Erythroblast (primary cell): Measurements from ENCODE around the gene RPH3AL.
"Not testable (repeated sequence)": the region's sequence is repeated elsewhere in the genome, so short reads cannot be mapped to it uniquely, and the experiment has no call there.

Source experiments
- DNase-seq, 2 experiments: peaks; one replicate each; lab custom pipeline; 2025; lab: John Stamatoyannopoulos, UW
- GATA1 ChIP-seq: IDR thresholded peaks from 2 replicates; pipeline ENCODE4 v1.6.1; 2011; ENCODE audit warnings: low read depth, mild to moderate bottlenecking, control low read depth, low read length, moderate library complexity
- POLR2A ChIP-seq: IDR thresholded peaks from 2 replicates; pipeline ENCODE4 v1.6.1; 2011; ENCODE audit warnings: mild to moderate bottlenecking, low read length

Gene RPH3AL

DNA sequence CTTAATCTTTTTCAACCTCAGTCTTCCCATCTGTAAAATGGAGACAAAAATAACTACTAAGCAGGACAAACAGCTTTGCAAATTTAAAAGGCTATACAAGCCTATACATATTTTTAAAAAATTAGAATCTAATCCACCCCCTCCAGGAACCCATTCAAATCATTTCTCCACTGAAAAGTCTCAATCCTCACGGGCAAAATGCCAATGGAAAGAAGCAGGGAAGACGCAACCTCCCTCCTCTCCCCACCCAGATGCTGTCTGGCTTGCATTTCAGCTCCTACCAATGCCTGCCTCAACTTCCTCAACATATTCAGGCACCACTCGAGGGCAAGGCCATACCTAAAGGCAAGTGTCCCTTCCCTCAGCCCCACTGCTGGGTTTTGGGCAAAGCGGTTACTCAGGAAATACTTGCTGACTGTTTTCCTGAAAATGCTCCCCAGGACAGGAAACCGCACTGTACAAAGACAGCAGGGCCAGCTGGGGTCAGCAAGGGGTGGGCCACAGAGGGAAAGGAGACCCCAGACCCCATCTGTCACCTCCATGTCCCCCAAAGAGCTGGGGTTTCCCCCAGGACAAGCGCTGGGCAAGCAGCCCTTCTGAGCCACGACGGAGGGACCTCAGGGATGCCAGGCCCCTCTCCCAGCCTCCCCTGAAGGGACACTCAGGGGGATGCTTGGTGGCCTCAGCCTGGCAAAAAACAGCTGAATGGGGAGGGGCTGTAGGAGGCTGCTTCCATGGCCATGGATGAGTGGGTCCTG, 123.5 kb downstream of the RPH3AL start:
- no peak for DNase-seq

GRCh38 chr17:227946-228615, 124.5 kb downstream of the RPH3AL start:
- DNase-seq = no peak
- no peak for TF ChIP-seq GATA1
- no peak for TF ChIP-seq POLR2A

More for the DNA sequence above, 123.5 kb downstream of the RPH3AL start:
- no peak for TF ChIP-seq POLR2A
- no peak for TF ChIP-seq GATA1

DNA sequence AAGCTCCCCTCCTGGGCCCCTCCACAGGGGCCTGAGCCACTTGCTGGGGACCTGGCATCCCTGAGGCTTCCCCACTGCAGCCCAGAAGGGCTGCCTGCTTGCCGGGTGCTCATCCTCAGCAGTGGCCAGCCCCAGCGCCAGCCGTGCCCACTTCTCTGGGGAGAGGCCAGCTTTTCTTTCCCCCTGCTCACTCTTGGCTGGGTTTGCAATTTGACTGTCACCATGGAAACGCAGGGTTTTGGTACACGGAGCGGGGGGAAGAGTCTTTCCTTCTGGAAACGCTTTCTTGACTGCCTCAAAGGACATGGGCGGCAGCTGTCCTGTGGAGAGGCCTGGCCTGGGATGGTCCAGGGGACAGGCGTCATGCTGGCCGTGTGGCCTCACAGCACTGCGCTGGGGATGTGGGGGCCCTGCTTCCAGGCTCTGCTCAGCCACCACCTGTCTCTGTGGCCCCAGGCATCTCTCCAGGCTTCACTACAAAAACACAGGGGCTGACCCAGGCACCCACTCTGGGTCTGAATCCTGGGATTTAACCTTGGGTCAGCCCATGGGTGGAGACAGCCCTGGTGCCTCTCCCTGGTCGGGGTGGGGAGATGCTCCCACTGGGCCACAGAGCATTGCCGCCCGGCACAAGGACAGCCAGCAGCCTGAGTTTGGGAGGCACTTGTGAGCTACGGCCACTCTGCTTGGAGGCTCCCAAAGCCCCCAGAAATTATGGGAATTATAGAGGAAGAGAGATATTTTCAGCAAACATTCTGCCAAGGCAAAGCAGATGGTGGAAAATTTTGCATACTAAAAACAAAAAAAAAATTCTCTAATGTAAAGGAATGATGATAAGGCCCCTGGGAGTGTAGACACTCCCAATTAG, 125.3 kb downstream of the RPH3AL start:
- TF ChIP-seq POLR2A (no peak), GATA1 (no peak)
- DNase-seq = no peak

DNA sequence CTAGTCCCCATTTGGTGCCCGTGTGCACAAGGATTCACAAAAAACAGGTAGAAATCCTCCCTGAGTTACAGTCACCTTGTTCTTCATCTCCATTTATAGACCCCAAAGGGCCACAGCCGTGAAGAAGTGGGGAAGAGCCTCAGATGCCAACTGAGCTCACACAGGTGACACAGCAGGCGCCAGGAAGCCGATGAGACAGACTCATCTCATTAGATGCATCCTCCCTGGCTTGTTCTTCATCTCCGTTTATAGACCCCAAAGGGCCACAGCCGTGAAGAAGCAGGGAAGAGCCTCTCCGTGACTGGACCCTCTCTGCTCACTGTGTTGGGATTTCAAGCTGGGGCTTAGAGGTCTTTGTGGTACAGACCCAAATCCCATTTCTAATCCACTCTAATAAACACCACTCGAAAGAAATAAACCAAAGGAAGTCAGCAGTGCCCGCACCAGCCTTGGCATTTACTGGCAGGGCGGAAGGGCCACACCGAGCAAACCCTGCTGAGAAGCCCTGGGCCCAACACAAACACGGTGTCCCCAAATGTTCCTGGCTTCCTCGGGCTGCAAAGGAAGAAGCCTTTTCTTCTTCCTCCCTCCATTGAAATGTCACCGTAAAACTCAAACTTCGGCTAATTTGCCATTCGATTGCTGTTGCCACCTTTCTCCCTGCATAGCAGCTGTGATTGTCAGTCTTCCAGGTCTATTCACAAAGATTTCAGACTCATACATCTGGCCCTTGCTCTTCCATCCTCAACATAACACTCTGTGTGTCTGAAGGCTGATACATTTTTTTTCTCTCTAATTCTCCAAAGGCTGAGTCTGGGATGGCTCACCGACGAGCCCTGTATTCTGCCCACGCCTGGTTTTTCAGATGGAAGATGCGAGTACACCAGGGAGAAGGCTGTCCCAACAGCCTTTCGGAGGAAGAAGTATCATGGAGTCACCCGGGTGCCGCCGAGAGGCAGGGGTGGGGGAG, 126.2 kb downstream of the RPH3AL start:
- DNase-seq = no peak
- TF ChIP-seq POLR2A (no peak), GATA1 (no peak)

DNA sequence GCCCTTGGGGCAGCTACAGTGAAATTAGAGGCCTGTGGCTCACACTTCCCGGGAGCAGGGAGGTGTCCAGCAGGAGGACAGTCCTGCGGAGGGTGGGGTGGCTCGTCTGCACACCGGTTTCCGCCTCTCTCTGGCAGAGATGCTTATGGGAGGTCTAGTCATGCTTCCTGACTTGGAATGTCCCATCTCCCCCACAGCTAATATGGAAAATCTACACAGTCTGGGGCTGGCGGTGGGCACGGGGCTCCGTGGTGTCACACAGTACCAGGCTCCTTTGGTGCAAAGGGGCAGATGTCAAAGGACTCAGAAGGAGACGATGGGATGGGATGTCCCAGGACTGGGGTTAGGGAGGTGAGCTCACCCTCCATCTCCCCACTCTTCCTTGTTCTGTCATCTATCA, 127.1 kb downstream of the RPH3AL start:
- no peak for DNase-seq
- TF ChIP-seq POLR2A (no peak), GATA1 (no peak)

DNA sequence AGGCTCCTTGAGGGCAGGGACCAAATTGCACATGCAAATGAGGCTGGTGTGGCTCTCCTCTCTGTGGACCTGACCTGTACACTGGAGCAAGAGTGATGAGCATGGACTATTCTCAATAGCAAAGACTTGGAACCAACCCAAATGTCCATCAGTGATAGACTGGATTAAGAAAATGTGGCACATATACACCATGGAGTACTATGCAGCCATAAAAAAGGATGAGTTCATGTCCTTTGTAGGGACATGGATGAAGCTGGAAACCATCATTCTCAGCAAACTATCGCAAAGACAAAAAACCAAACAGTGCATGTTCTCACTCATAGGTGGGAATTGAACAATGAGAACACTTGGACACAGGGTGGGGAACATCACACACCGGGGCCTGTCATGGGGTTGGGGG, 128.0 kb downstream of the RPH3AL start:
- not testable (repeated sequence) for DNase-seq

- TF ChIP-seq POLR2A = no peak
- TF ChIP-seq GATA1 = no peak
- DNase-seq = no peak
These were observed 128.7 kb downstream of the RPH3AL start for GRCh38 chr17:223723-224471.

DNA sequence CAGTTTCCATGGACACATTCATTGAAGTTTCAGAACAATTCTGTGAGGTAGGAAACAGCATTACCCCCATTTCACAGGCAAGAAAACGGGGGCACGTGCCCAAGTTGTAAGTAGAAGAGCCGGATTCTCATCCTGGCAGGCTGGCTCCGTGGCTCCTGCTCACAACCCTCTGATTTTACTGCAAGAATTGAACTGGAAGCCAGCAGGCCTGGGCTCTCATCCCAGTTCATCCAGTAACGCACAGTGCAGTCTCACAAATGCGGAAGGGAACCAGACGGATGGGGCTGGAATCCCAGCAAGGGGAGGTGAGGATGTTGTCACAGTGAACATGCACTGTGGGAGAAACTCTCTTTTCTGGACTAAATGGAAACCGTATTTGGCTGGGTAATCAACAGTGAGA, 130.4 kb downstream of the RPH3AL start:
- TF ChIP-seq POLR2A (no peak), GATA1 (no peak)
- DNase-seq = no peak

DNA sequence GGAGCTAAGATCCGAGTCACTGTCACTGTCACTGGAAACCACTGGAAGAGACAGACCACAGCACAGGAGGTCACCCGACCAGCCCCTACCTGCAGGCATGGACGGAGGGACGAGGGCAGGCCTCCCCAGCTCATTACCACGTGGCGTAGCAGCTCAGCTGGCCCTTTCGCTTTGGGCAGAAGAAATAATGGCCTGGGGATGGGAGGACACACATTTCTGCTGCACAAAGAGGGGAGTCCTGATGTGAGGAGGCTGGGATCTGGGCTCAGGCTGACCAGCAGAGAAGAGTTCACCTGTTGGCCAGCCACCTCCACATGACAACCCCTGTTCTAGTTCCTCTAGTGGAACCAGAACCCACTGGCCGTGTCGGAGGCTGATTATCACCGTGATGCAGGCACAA, 132.9 kb downstream of the RPH3AL start:
- no peak for TF ChIP-seq GATA1
- TF ChIP-seq POLR2A = no peak

DNA sequence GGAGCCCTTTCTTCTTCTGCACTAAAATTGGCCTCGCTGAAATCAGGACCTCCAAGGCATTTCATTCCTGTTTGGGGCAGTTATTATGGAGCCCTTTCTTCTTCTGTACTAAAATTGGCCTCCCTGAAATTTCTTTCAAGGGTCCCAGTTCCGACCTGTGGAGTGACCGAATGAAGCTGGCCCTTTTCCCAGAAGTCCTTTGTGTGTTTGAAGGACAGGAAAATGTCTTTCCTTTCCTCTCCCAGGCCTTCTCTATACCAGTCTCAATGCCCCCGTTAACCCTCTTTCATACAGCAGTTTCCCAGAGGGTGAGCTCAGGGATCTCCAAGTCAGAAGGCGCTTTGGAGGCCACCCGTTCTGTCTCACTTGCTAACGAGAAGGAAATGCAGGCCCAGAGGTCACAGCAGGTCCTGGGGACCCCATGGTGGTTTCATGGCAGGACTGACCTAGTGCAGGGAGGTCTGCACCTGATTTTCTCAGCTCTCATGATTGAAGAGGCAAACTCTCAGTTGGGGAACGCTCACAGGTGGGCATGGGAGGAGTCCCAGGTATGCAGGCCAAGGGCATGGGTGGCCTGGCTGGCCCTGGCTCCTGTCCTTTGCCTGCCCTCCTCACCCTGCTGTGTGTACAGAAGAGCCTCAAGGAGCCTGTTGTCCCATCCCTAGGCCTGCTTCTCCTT, 134.0 kb downstream of the RPH3AL start:
- DNase-seq = no peak
- TF ChIP-seq POLR2A (no peak), GATA1 (no peak)

More for the DNA sequence above, 132.9 kb downstream of the RPH3AL start:
- DNase-seq = no peak

GRCh38 chr17:216625-217024, 136.0 kb downstream of the RPH3AL start:
- no peak for TF ChIP-seq GATA1
- TF ChIP-seq POLR2A = no peak
- no peak for DNase-seq

GRCh38 chr17:215563-216478, 136.8 kb downstream of the RPH3AL start:
- peak; percentile 16 to 24 for DNase-seq
